Measurements from ENCODE around the gene ITGB6.
A peak's percentile ranks its signal among the peaks of the same experiment; 100 is the strongest.

The ITGB6 gene

GRCh38 chr2:160126756-160127155 lies 73.3 kb downstream of the ITGB6 start:
- no peak for ATAC-seq (ENCODE audit: insufficient read depth, low read depth)
- H3K4me1 ChIP-seq (ENCODE audit: insufficient read depth, low read length), result peaks cover 19% of the 10 kb centered on the region
- H4K20me1 ChIP-seq (ENCODE audit: insufficient read depth, low read length), result no peaks in the 10 kb centered on the region
- H3K79me2 ChIP-seq (ENCODE audit: insufficient read depth, low read length), result no peaks in the 10 kb centered on the region
- DNase-seq, result no peak
- no peaks in the 10 kb centered on the region for H3K9me3 ChIP-seq (ENCODE audit: insufficient read depth, low read length, severe bottlenecking)
- no peaks in the 10 kb centered on the region for H3K27me3 ChIP-seq (ENCODE audit: insufficient read depth, low read length, poor library complexity)
- no peaks in the 10 kb centered on the region for H3K36me3 ChIP-seq (ENCODE audit: insufficient read depth, low read length)
- no peak overlapping the region for H2AFZ ChIP-seq (ENCODE audit: low read depth, low read length)
- H3K4me3 ChIP-seq (ENCODE audit: low read depth in 1 of 2, low read length in 2 of 2), result no peak overlapping the region
- H3K9ac ChIP-seq (ENCODE audit: low read depth, low read length), result no peak overlapping the region
- TF ChIP-seq EZH2 (IDR thresholded peaks at IDR 0.05; ENCODE audit: borderline replicate concordance, low read depth, low read length, severe bottlenecking), result no peak
- TF ChIP-seq CTCF (IDR thresholded peaks at IDR 0.05; ENCODE audit: borderline replicate concordance, extremely low read depth, low read length, poor library complexity, severe bottlenecking), result no peak
- H3K4me2 ChIP-seq (ENCODE audit: insufficient read depth, low read length), result no peak overlapping the region
- no peak overlapping the region for H3K27ac ChIP-seq (ENCODE audit: low read length)

GRCh38 chr2:160126315-160126714 lies 73.8 kb downstream of the ITGB6 start:
- Histone ChIP-seq H3K9ac (ENCODE audit: low read depth, low read length) (no peak overlapping the region), H2AFZ (ENCODE audit: low read depth, low read length) (no peak overlapping the region), H3K4me3 (ENCODE audit: low read depth in 1 of 2, low read length in 2 of 2) (no peak overlapping the region), H4K20me1 (ENCODE audit: insufficient read depth, low read length) (no peaks in the 10 kb centered on the region), H3K27me3 (ENCODE audit: insufficient read depth, low read length, poor library complexity) (no peaks in the 10 kb centered on the region), H3K4me2 (ENCODE audit: insufficient read depth, low read length) (no peak overlapping the region), H3K79me2 (ENCODE audit: insufficient read depth, low read length) (no peaks in the 10 kb centered on the region), H3K4me1 (ENCODE audit: insufficient read depth, low read length) (peaks cover 18% of the 10 kb centered on the region), H3K9me3 (ENCODE audit: insufficient read depth, low read length, severe bottlenecking) (no peaks in the 10 kb centered on the region), H3K27ac (ENCODE audit: low read length) (peak overlapping the region; percentile 26; the same call in 1 of the 2 replicates), H3K36me3 (ENCODE audit: insufficient read depth, low read length) (no peaks in the 10 kb centered on the region)
- no peak for TF ChIP-seq CTCF (IDR thresholded peaks at IDR 0.05; ENCODE audit: borderline replicate concordance, extremely low read depth, low read length, poor library complexity, severe bottlenecking)
- TF ChIP-seq EZH2 (IDR thresholded peaks at IDR 0.05; ENCODE audit: borderline replicate concordance, low read depth, low read length, severe bottlenecking), result no peak
- DNase-seq (no peak), ATAC-seq (ENCODE audit: insufficient read depth, low read depth) (no peak)

GRCh38 chr2:160125828-160126227 lies 74.2 kb downstream of the ITGB6 start:
- 0 out of 2 replicates have a peak overlapping the region, but pooled peaks have one; percentile 26 for H3K27ac ChIP-seq (ENCODE audit: low read length)
- TF ChIP-seq CTCF (IDR thresholded peaks at IDR 0.05; ENCODE audit: borderline replicate concordance, extremely low read depth, low read length, poor library complexity, severe bottlenecking) (no peak), EZH2 (IDR thresholded peaks at IDR 0.05; ENCODE audit: borderline replicate concordance, low read depth, low read length, severe bottlenecking) (no peak)
- no peaks in the 10 kb centered on the region for H3K27me3 ChIP-seq (ENCODE audit: insufficient read depth, low read length, poor library complexity)
- ATAC-seq (ENCODE audit: insufficient read depth, low read depth) (0 out of 3 replicates have a peak, but pooled peaks have one; percentile 37), DNase-seq (no peak)
- H3K9me3 ChIP-seq (ENCODE audit: insufficient read depth, low read length, severe bottlenecking), result no peaks in the 10 kb centered on the region
- no peaks in the 10 kb centered on the region for H3K36me3 ChIP-seq (ENCODE audit: insufficient read depth, low read length)
- H3K4me3 ChIP-seq (ENCODE audit: low read depth in 1 of 2, low read length in 2 of 2), result no peak overlapping the region
- no peak overlapping the region for H3K9ac ChIP-seq (ENCODE audit: low read depth, low read length)
- H3K4me2 ChIP-seq (ENCODE audit: insufficient read depth, low read length), result no peak overlapping the region
- no peaks in the 10 kb centered on the region for H4K20me1 ChIP-seq (ENCODE audit: insufficient read depth, low read length)
- H2AFZ ChIP-seq (ENCODE audit: low read depth, low read length), result no peak overlapping the region
- no peaks in the 10 kb centered on the region for H3K79me2 ChIP-seq (ENCODE audit: insufficient read depth, low read length)
- H3K4me1 ChIP-seq (ENCODE audit: insufficient read depth, low read length), result peaks cover 21% of the 10 kb centered on the region

- no peaks in the 10 kb centered on the region for H4K20me1 ChIP-seq (ENCODE audit: insufficient read depth, low read length)
- no peaks in the 10 kb centered on the region for H3K36me3 ChIP-seq (ENCODE audit: insufficient read depth, low read length)
- H3K9me3 ChIP-seq (ENCODE audit: insufficient read depth, low read length, severe bottlenecking), result no peaks in the 10 kb centered on the region
- DNase-seq (no peak), ATAC-seq (ENCODE audit: insufficient read depth, low read depth) (no peak)
- no peak for TF ChIP-seq EZH2 (IDR thresholded peaks at IDR 0.05; ENCODE audit: borderline replicate concordance, low read depth, low read length, severe bottlenecking)
- TF ChIP-seq CTCF (IDR thresholded peaks at IDR 0.05; ENCODE audit: borderline replicate concordance, extremely low read depth, low read length, poor library complexity, severe bottlenecking), result no peak
- H3K79me2 ChIP-seq (ENCODE audit: insufficient read depth, low read length), result no peaks in the 10 kb centered on the region
- no peak overlapping the region for H3K9ac ChIP-seq (ENCODE audit: low read depth, low read length)
- H3K4me3 ChIP-seq (ENCODE audit: low read depth in 1 of 2, low read length in 2 of 2), result no peak overlapping the region
- H2AFZ ChIP-seq (ENCODE audit: low read depth, low read length), result no peak overlapping the region
- no peak overlapping the region for H3K4me2 ChIP-seq (ENCODE audit: insufficient read depth, low read length)
- no peaks in the 10 kb centered on the region for H3K27me3 ChIP-seq (ENCODE audit: insufficient read depth, low read length, poor library complexity)
- peaks cover 23% of the 10 kb centered on the region for H3K4me1 ChIP-seq (ENCODE audit: insufficient read depth, low read length)
- H3K27ac ChIP-seq (ENCODE audit: low read length), result no peak overlapping the region
Observed at GRCh38 chr2:160125366-160125765, 74.7 kb downstream of the ITGB6 start.
